Aorta (tissue), 4 donors: ENCODE results near the gene ISLR. TPM values are rescaled to one million over a fixed set of nuclear protein-coding genes. Genes with fewer than 3 reads are reported as not detected.

Experiments
- polyA plus RNA-seq, 2 donors: library from polyadenylated mRNA; stranded (reverse); fragments of 200-250 nt; gene quantifications; one replicate each; pipeline ENCODE4 v1.2.3, GENCODE V29; 2013
- total RNA-seq, 2 donors: library from RNA; stranded (reverse); fragmentation: NEBNext Ultra II Directional; extraction: Animal tissue kit (Norgen Biotek cat#: 25700); gene quantifications; one replicate each; pipeline ENCODE4 v1.2.1, GENCODE V29; 2021
- donor health status: healthy with polysubstance abuse.
- donor health status: Bipolar disorder and iron deficiency.
- donor health status: DM: no; HTN: no; CAD: no.
- donor health status: DM: yes; HTN: yes; CAD: no.

Gene ISLR
- total and polyA plus RNA-seq, 4 donors: 24.8 to 111 (median 82.2) TPM

Other genes starting within 250 kb of the ISLR start
- gene LOXL1, start 247.2 kb upstream of the ISLR start, total RNA-seq: 100 to 1,000 TPM; 108 to 115 TPM
- 100 to 1,000 TPM in 1 of 2 donors, 10 to 100 TPM in 1; 49.0 to 138 TPM for gene LOXL1, start 247.2 kb upstream of the ISLR start, polyA plus RNA-seq
- 10 to 100 TPM; 12.9 to 16.4 TPM for gene STOML1, start 181.4 kb upstream of the ISLR start, total RNA-seq
- 10 to 100 TPM; 10.5 to 19.2 TPM for gene STOML1, start 181.4 kb upstream of the ISLR start, polyA plus RNA-seq
- gene PML, start 179.0 kb upstream of the ISLR start, total RNA-seq: 10 to 100 TPM; 72.6 to 91.9 TPM
- gene PML, start 179.0 kb upstream of the ISLR start, polyA plus RNA-seq: 10 to 100 TPM in 1 of 2 donors, 1 to 10 TPM in 1; 8.6 to 45.5 TPM
- not detected for gene GOLGA6A, start 91.2 kb upstream of the ISLR start, total RNA-seq
- not detected for gene GOLGA6A, start 91.2 kb upstream of the ISLR start, polyA plus RNA-seq
- gene ISLR2, start 43.1 kb upstream of the ISLR start, total RNA-seq: 1 to 10 TPM in 1 of 2 donors, under 1 TPM in 1; 0.81 to 1.2 TPM
- gene ISLR2, start 43.1 kb upstream of the ISLR start, polyA plus RNA-seq: 1 to 10 TPM in 1 of 2 donors, under 1 TPM in 1; 0.13 to 1.5 TPM
- gene STRA6, start 29.1 kb downstream of the ISLR start, total RNA-seq: under 1 TPM; 0.16 to 0.51 TPM
- under 1 TPM in 1 of 2 donors, not detected in 1; 0.49 TPM for gene STRA6, start 29.1 kb downstream of the ISLR start, polyA plus RNA-seq
- not detected for gene CCDC33, start 62.6 kb downstream of the ISLR start, total RNA-seq
- not detected for gene CCDC33, start 62.6 kb downstream of the ISLR start, polyA plus RNA-seq
- gene CYP11A1, start 193.9 kb downstream of the ISLR start, total RNA-seq: 1 to 10 TPM; 1.3 to 1.5 TPM
- under 1 TPM in 1 of 2 donors, not detected in 1; 0.10 TPM for gene CYP11A1, start 193.9 kb downstream of the ISLR start, polyA plus RNA-seq